HepG2 (cell line): ENCODE results near the gene SGIP1. TPM values are rescaled to one million over a fixed set of nuclear protein-coding genes. Genes with fewer than 3 reads are reported as not detected.

Source experiments
- ATAC-seq: fragments of 200-7000 bp; cut with Tn5 transposase; 3 replicates; pipeline ENCODE4 v1.9.1; 2020; ENCODE audit warnings: mild to moderate bottlenecking, moderate library complexity
- BruUV-seq: library from RNA; stranded (reverse); fragments of 400-500 nt; replicated peaks from 2 replicates; lab custom pipeline; 2021; lab: Mats Ljungman, UMichigan
- CTCF ChIA-PET: fragments of 300-600 bp; formaldehyde crosslinking; extraction: SDS; loops from one replicate; lab custom pipeline; 2021; ENCODE audit warnings: low total read pairs, inconsistent platforms, low intra/inter-chr PET ratio; lab: Yijun Ruan, JAX
- POLR2A ChIA-PET: fragments of 350-600 bp; sonication (Branson Sonifier 250); formaldehyde crosslinking; loops from one replicate; lab custom pipeline; 2020; ENCODE audit warnings: antibody characterized with exemption, inconsistent platforms; lab: Yijun Ruan, JAX
- DNase-seq: peaks from one replicate; pipeline ENCODE4 v3.0.0-alpha.2; 2015; ENCODE audit warnings: low spot score
- FAIRE-seq: peaks from 3 replicates; lab custom pipeline; 2011; peaks lifted over from hg19 to GRCh38; lab: Jason Lieb, UNC
- H2AFZ ChIP-seq: one replicate; pipeline ENCODE4 v1.6.1; 2011; ENCODE audit warnings: low read length, inconsistent platforms
- H3K27ac ChIP-seq: fragments of 300-600 bp; 3 replicates; pipeline ENCODE4 v1.8.0; 2011; ENCODE audit warnings: mixed run types, mild to moderate bottlenecking, mixed read lengths, low read length, inconsistent platforms; ENCODE audit not compliant: insufficient read depth; ENCODE audit errors: extremely low read length
- H3K27me3 ChIP-seq, 2 experiments: fragments of 200-600 bp in 1 of 2; 2 replicates in 1 of 2; 3 replicates in 1 of 2; pipeline versions ENCODE4 v1.6.0 to v1.8.0; 2011; ENCODE audit warnings: low read length in 2 of 2, mild to moderate bottlenecking in 2 of 2, moderate library complexity in 2 of 2, inconsistent platforms in 1 of 2; ENCODE audit not compliant: insufficient read depth in 2 of 2, control insufficient read depth in 1 of 2
- H3K36me3 ChIP-seq, 2 experiments: fragments of 200-600 bp in 1 of 2; replicated peaks in 1 of 2; 2 replicates in 1 of 2; 3 replicates in 1 of 2; pipeline versions ENCODE4 v1.5.1 to v1.8.0; 2011; ENCODE audit warnings: low read length in 2 of 2, inconsistent platforms in 1 of 2; ENCODE audit not compliant: insufficient read depth in 2 of 2, control insufficient read depth in 1 of 2
- H3K4me1 ChIP-seq: 2 replicates; pipeline ENCODE4 v1.5.1; 2012; ENCODE audit warnings: low read length, inconsistent platforms; ENCODE audit not compliant: insufficient read depth
- H3K4me2 ChIP-seq: 2 replicates; pipeline ENCODE4 v1.6.0; 2011; ENCODE audit warnings: low read depth, low read length, inconsistent platforms
- H3K4me3 ChIP-seq, 3 experiments: fragments of 200-600 bp in 1 of 3; sonication (generic), shearing (Covaris generic) in 1 of 3; replicated peaks in 1 of 3; 2 replicates each; pipeline ENCODE4 v1.5.1; 2011 to 2016; ENCODE audit warnings: low read length in 3 of 3, inconsistent platforms in 2 of 3, low read depth in 2 of 3, mild to moderate bottlenecking in 2 of 3, control low read depth in 1 of 3, mixed read lengths in 1 of 3; ENCODE audit not compliant: insufficient read depth in 1 of 3
- H3K79me2 ChIP-seq: one replicate; pipeline ENCODE4 v1.6.1; 2011; ENCODE audit warnings: low read length, inconsistent platforms; ENCODE audit not compliant: insufficient read depth
- H3K9ac ChIP-seq: 2 replicates; pipeline ENCODE4 v1.6.0; 2011; ENCODE audit warnings: mild to moderate bottlenecking, low read depth, low read length, inconsistent platforms; ENCODE audit not compliant: insufficient read depth
- H3K9me3 ChIP-seq: 2 replicates; pipeline ENCODE4 v1.5.1; 2012; ENCODE audit warnings: mild to moderate bottlenecking, low read length
- H4K20me1 ChIP-seq: 2 replicates; pipeline ENCODE4 v1.6.0; 2011; ENCODE audit warnings: inconsistent platforms, mild to moderate bottlenecking, low read length, moderate library complexity; ENCODE audit not compliant: insufficient read depth
- CBFB ChIP-seq: sonication (generic); formaldehyde crosslinking; IDR thresholded peaks from 2 replicates; pipeline ENCODE4 v1.4.0; 2020; ENCODE audit warnings: missing genetic modification reagents
- CSRNP2 ChIP-seq: sonication (generic); formaldehyde crosslinking; conservative IDR thresholded peaks from 2 replicates; pipeline ENCODE4 v1.8.0; 2022; ENCODE audit warnings: low read depth, missing genetic modification reagents
- DBP ChIP-seq: sonication (generic); formaldehyde crosslinking; IDR thresholded peaks from 2 replicates; pipeline ENCODE4 v1.4.0; 2020; ENCODE audit warnings: missing genetic modification reagents; ENCODE audit errors: not compliant biosample characterization
- EED ChIP-seq: sonication (generic); formaldehyde crosslinking; IDR thresholded peaks from 2 replicates; pipeline ENCODE4 v1.5.0; 2020; ENCODE audit warnings: mild to moderate bottlenecking, missing genetic modification reagents
- ETV5 ChIP-seq: IDR thresholded peaks from 2 replicates; pipeline ENCODE4 v1.6.1; 2018; ENCODE audit warnings: missing biosample characterization, missing genetic modification reagents, inconsistent platforms, borderline replicate concordance
- GATA4 ChIP-seq: sonication (generic); IDR thresholded peaks from 2 replicates; pipeline ENCODE4 v1.6.1; 2016; ENCODE audit warnings: antibody characterized with exemption, low read depth, borderline replicate concordance
- HHEX ChIP-seq: IDR thresholded peaks from 2 replicates; pipeline ENCODE4 v1.6.1; 2016; ENCODE audit warnings: control low read depth
- HNRNPUL1 ChIP-seq: fragments of 200-400 bp; formaldehyde crosslinking; IDR thresholded peaks from 2 replicates; pipeline ENCODE4 v1.6.1; 2017; ENCODE audit warnings: low read depth, mild to moderate bottlenecking, low read length, moderate library complexity
- MLXIP ChIP-seq: sonication (generic); formaldehyde crosslinking; IDR thresholded peaks from 2 replicates; pipeline ENCODE4 v1.9.0; 2021; ENCODE audit warnings: missing genetic modification reagents, borderline replicate concordance
- PAX8 ChIP-seq: sonication (generic); formaldehyde crosslinking; IDR thresholded peaks from 2 replicates; pipeline ENCODE4 v1.8.0; 2022; ENCODE audit warnings: mild to moderate bottlenecking, missing genetic modification reagents, borderline replicate concordance
- PHF20 ChIP-seq: sonication (generic); formaldehyde crosslinking; IDR thresholded peaks from 2 replicates; pipeline ENCODE4 v1.5.0; 2020; ENCODE audit warnings: mild to moderate bottlenecking, missing genetic modification reagents
- SMYD3 ChIP-seq: sonication (generic); formaldehyde crosslinking; IDR thresholded peaks from 2 replicates; pipeline ENCODE4 v1.8.1; 2023; ENCODE audit warnings: mild to moderate bottlenecking, missing genetic modification reagents
- SPEN ChIP-seq: sonication (generic); formaldehyde crosslinking; IDR thresholded peaks from 2 replicates; pipeline ENCODE4 v1.5.1; 2020; ENCODE audit warnings: low read depth, mild to moderate bottlenecking, missing genetic modification reagents
- ZFP82 ChIP-seq: sonication (generic); formaldehyde crosslinking; IDR thresholded peaks from 2 replicates; pipeline ENCODE4 v1.5.1; 2020; ENCODE audit warnings: mild to moderate bottlenecking, missing genetic modification reagents, borderline replicate concordance
- ZNF232 ChIP-seq: sonication (generic); formaldehyde crosslinking; IDR thresholded peaks from 2 replicates; pipeline ENCODE4 v1.4.0; 2020; ENCODE audit warnings: missing genetic modification reagents, borderline replicate concordance
- ZNF382 ChIP-seq: sonication (generic); formaldehyde crosslinking; IDR thresholded peaks from 2 replicates; pipeline ENCODE4 v1.5.0; 2020; ENCODE audit warnings: missing genetic modification reagents, mild to moderate bottlenecking, borderline replicate concordance
- ZNF704 ChIP-seq: sonication (generic); formaldehyde crosslinking; IDR thresholded peaks from 2 replicates; pipeline ENCODE4 v1.8.1; 2023; ENCODE audit warnings: mild to moderate bottlenecking, inconsistent platforms, moderate library complexity, missing genetic modification reagents, borderline replicate concordance
- ZNF782 ChIP-seq: sonication (generic); formaldehyde crosslinking; IDR thresholded peaks from 2 replicates; pipeline ENCODE4 v1.4.0; 2020; ENCODE audit warnings: missing genetic modification reagents, mild to moderate bottlenecking, borderline replicate concordance
- WGBS: methylation state at CpG from one replicate; pipeline ENCODE4 v1.1.6; 2017; ENCODE audit warnings: low lambda C conversion rate; 5-methylcytosine and 5-hydroxymethylcytosine counted together
- in situ Hi-C: cut with HindIII; loops from 2 replicates; pipeline ENCODE4 v1.10.0; 2017; ENCODE audit warnings: low pct_unique_long_range_greater_than_20kb; ENCODE audit not compliant: extremely low pct_ligation_motif_present
- intact Hi-C: fragments of 100-400 bp; cut with micrococcal nuclease; formaldehyde crosslinking; loops from one replicate; pipeline ENCODE4 v1.10.0; 2022; ENCODE audit not compliant: unreplicated experiment
- polyA plus RNA-seq, 8 experiments: library from polyadenylated mRNA; depleted of rRNA in 3 of 8; stranded (reverse) in 7 of 8; unstranded in 1 of 8; fragments of >200 nt; fragmentation: Illumina TruSeq in 4 of 8; extraction: Trizol in 4 of 8; gene quantifications; 2 replicates each; pipeline versions ENCODE4 v1.2.1 to v1.2.3, GENCODE V29; 2011 to 2016; ENCODE audit warnings: low read depth in 4 of 8, missing spikeins in 1 of 8, mixed read lengths in 1 of 8; ENCODE audit not compliant: insufficient read depth in 1 of 8
- total RNA-seq, 5 experiments: library from RNA; depleted of rRNA; stranded (reverse); fragments of >200 nt; fragmentation: Illumina TruSeq; extraction: Trizol; gene quantifications; 2 replicates each; pipeline ENCODE4 v1.2.3, GENCODE V29; 2016; ENCODE audit warnings: low read depth in 1 of 5

The SGIP1 gene
- total and polyA plus RNA-seq, 2 of the 13 experiments (the other 11 are each of a cell fraction or from before 2014, with no cell fraction given): not detected

GRCh38 chr1:66626261-66626660, 92.3 kb downstream of the SGIP1 start (continued):
- TF ChIP-seq CSRNP2 (CRISPR knock-in tag): no peak
- TF ChIP-seq, all 625 proteins: peak for 0

- BruUV-seq: no TSS peak
- ChIA-PET POLR2A (no interaction called here), CTCF (no interaction called here)
- in situ Hi-C loops (no loop called here), intact Hi-C loops (no loop called here)
- no peaks in the 10 kb centered on the region for H3K4me1 ChIP-seq
- DNase-seq (no peak), ATAC-seq (no peak), FAIRE-seq (no peak)
- H3K79me2 ChIP-seq: no peaks in the 10 kb centered on the region
- no peaks in the 10 kb centered on the region for H3K27me3 ChIP-seq
- no peaks in the 10 kb centered on the region for H3K36me3 ChIP-seq
- H3K27ac ChIP-seq: no peak overlapping the region
- H2AFZ ChIP-seq: no peak overlapping the region
- H3K4me2 ChIP-seq: no peak overlapping the region
- WGBS: 3% methylated on average over 1 of the region's 1 CpG
- no peaks in the 10 kb centered on the region for H4K20me1 ChIP-seq
- H3K9ac ChIP-seq: no peak overlapping the region
- H3K9me3 ChIP-seq: no peaks in the 10 kb centered on the region
- no peak overlapping the region for H3K4me3 ChIP-seq
- no peak for TF ChIP-seq ZNF232
- no peak for TF ChIP-seq CBFB (CRISPR knock-in tag)
- no peak for TF ChIP-seq ETV5 (CRISPR knock-in tag)
- no peak for TF ChIP-seq GATA4
- no peak for TF ChIP-seq PAX8 (CRISPR knock-in tag)
- TF ChIP-seq PHF20 (CRISPR knock-in tag): no peak
- no peak for TF ChIP-seq SMYD3 (CRISPR knock-in tag)
- TF ChIP-seq MLXIP (CRISPR knock-in tag): no peak
- TF ChIP-seq SPEN (CRISPR knock-in tag): no peak
- TF ChIP-seq ZFP82 (CRISPR knock-in tag): no peak
- no peak for TF ChIP-seq EED (CRISPR knock-in tag)
- no peak for TF ChIP-seq ZNF782
- TF ChIP-seq ZNF382: no peak
- TF ChIP-seq ZNF704 (CRISPR knock-in tag): no peak
- no peak for TF ChIP-seq HHEX
- TF ChIP-seq HNRNPUL1: no peak
- TF ChIP-seq DBP (CRISPR knock-in tag): no peak
Observed at GRCh38 chr1:66628926-66629325, 95.0 kb downstream of the SGIP1 start.
